HUES48 (cell line): Measurements from ENCODE around the gene TRABD.

Experiments used
- H3K27ac ChIP-seq: one replicate; pipeline ENCODE4 v1.7.0; 2013; ENCODE audit warnings: low read depth, low read length, inconsistent platforms
- H3K27me3 ChIP-seq: 2 replicates; pipeline ENCODE4 v1.6.1; 2013; ENCODE audit warnings: mild to moderate bottlenecking, low read length; ENCODE audit not compliant: control insufficient read depth, insufficient read depth
- H3K36me3 ChIP-seq: 2 replicates; pipeline ENCODE4 v1.6.1; 2013; ENCODE audit warnings: low read length; ENCODE audit not compliant: control insufficient read depth, insufficient read depth
- H3K4me1 ChIP-seq: 2 replicates; pipeline ENCODE4 v1.6.1; 2013; ENCODE audit warnings: mild to moderate bottlenecking, low read length; ENCODE audit not compliant: control insufficient read depth, insufficient read depth
- H3K4me3 ChIP-seq: 2 replicates; pipeline ENCODE4 v1.5.1; 2013; ENCODE audit warnings: mild to moderate bottlenecking, low read depth, low read length
- H3K9ac ChIP-seq: 2 replicates; pipeline ENCODE4 v1.6.1; 2013; ENCODE audit warnings: mild to moderate bottlenecking, low read depth, low read length, moderate library complexity
- H3K9me3 ChIP-seq: 2 replicates; pipeline ENCODE4 v1.6.1; 2013; ENCODE audit warnings: low read length; ENCODE audit not compliant: control insufficient read depth, insufficient read depth

The TRABD gene

DNA sequence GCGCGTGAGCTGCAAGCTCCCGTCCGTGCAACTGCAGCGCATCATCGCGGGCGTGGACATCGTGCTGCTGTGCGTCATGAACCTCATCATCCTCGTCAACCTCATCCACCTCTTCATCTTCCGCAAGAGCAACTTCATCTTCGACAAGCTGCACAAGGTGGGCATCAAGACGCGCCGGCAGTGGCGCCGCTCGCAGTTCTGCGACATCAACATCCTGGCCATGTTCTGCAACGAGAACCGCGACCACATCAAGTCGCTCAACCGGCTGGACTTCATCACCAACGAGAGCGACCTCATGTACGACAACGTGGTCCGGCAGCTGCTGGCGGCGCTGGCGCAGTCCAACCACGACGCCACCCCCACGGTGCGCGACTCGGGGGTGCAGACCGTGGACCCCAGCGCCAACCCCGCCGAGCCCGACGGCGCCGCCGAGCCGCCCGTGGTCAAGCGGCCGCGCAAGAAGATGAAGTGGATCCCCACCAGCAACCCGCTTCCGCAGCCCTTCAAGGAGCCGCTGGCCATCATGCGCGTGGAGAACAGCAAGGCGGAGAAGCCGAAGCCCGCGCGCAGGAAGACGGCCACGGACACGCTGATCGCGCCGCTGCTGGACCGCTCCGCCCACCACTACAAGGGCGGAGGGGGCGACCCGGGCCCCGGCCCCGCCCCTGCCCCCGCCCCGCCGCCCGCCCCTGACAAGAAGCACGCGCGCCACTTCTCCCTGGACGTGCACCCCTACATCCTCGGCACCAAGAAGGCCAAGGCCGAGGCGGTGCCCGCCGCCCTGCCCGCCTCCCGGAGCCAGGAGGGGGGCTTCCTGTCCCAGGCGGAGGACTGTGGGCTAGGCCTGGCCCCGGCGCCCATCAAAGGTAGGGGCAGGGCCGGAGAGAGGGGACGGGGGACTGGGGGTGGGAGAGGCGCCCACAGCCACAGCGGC lies 7.9 kb upstream of the TRABD start:
- Histone ChIP-seq H3K9me3 (no peaks in the 10 kb centered on the region), H3K27ac (no peak overlapping the region), H3K4me3 (no peak overlapping the region), H3K27me3 (no peaks in the 10 kb centered on the region), H3K4me1 (no peaks in the 10 kb centered on the region), H3K36me3 (0 out of 2 replicates have a peak, but pooled peaks cover 4% of the 10 kb centered on the region), H3K9ac (no peak overlapping the region)

DNA sequence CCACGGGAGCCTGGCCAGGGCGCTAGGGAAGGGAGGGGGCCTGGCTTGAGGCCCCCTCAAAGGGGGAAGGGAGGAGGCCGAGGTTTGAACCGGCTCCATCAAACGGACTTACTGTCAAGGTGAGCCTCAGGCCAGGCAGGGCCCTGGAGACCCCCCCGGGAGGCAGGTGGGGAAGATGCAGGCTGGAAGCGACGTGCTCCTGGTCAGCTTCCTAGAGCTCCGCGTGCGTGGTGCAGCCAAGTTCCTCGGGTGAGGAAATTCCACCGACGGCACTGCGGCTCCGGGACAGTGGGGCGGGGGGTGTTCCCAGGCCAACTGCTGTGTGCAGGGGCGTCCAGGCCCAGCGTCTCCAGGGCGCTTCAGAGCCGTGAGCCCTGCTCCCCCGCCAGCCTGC lies 7.2 kb upstream of the TRABD start:
- Histone ChIP-seq H3K9me3 (no peaks in the 10 kb centered on the region), H3K9ac (no peak overlapping the region), H3K27me3 (no peaks in the 10 kb centered on the region), H3K4me1 (no peaks in the 10 kb centered on the region), H3K4me3 (no peak overlapping the region), H3K27ac (no peak overlapping the region), H3K36me3 (0 out of 2 replicates have a peak, but pooled peaks cover 4% of the 10 kb centered on the region)

DNA sequence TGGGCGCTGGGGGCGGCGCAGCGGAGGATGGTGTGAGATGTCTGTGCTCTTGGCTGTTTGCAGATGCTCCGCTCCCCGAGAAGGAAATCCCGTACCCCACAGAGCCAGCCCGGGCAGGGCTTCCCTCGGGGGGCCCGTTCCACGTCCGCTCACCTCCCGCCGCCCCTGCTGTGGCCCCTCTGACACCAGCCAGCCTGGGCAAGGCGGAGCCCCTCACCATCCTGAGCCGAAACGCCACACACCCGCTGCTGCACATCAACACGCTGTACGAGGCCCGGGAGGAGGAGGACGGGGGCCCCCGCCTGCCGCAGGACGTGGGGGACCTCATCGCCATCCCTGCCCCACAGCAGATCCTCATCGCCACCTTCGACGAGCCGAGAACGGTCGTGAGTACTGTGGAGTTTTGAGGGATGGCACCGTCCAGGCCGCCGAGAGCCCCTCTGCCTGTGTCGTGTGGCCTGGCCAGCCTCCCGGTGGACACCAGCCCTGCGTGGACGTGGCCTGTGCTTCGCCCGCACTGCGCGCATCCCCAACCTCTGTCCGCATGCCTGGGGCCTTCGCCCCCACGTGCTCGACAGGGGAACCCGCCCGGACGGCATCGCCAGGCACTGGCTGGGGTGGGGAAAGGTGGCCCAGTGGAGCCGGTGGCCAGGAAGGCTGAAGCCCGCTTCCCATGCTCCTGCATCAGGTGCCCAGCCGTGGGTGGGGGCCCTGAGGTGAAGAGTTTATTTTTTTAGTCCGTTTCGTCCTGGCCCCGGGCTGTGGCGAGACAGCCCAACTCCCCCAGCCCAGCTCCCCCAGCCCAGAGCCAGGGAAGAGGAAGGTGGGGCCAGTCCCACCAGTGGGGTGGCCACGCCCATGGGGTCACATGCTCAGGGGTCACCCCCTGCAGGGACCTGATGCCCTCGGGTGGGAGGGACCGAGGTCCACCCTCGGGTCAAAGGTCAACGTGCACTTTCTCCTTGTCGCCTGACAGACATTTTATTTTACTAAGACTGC lies 6.5 kb upstream of the TRABD start:
- Histone ChIP-seq H3K4me3 (no peak overlapping the region), H3K9me3 (no peaks in the 10 kb centered on the region), H3K9ac (no peak overlapping the region), H3K36me3 (0 out of 2 replicates have a peak, but pooled peaks cover 4% of the 10 kb centered on the region), H3K27ac (no peak overlapping the region), H3K4me1 (peaks cover 4% of the 10 kb centered on the region; the same call in 1 of the 2 replicates), H3K27me3 (no peaks in the 10 kb centered on the region; the same call in 1 of the 2 replicates)

DNA sequence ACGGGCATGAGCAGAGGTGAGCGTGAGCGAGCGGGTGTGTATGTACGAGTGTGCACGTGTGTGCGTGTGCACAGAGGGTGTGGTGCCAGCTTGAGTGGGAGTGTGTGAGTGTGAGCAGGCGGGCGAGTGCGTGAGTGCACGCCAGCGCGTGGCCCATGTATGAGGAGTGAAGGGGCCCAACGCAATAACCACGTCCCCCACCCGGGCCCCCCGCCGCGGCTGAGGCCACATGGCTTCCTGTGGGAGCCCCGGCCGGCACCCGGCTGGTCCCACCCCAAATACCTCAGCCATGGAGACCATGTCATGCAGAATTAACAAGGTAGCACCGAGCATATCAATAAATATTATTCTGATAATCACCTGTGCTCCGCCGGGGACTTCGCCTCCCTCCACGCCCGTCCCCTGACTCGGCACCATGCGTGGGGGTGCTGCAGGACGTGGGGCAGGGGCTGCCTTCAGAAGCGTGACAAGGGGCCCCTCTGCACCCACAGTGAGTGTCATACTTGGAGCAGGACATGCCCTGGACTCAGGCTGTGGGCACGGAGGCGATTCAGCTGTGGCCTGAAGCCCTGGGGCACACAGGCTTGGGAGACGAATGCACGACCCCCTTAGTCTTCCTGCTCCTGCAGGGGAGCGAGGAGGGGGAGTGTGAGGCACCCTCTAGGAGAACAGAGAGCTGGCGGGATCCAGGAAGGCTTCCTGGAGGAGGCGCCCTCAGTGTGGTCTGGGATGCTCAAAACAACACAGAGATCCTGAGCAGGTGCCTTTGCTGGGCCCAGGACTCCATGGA lies 5.6 kb upstream of the TRABD start:
- Histone ChIP-seq H3K9ac (no peak overlapping the region), H3K27me3 (peaks cover 3% of the 10 kb centered on the region; the same call in 1 of the 2 replicates), H3K27ac (no peak overlapping the region), H3K9me3 (no peaks in the 10 kb centered on the region), H3K4me1 (peaks cover 9% of the 10 kb centered on the region; the same call in 1 of the 2 replicates), H3K36me3 (0 out of 2 replicates have a peak, but pooled peaks cover 4% of the 10 kb centered on the region), H3K4me3 (no peak overlapping the region)

DNA sequence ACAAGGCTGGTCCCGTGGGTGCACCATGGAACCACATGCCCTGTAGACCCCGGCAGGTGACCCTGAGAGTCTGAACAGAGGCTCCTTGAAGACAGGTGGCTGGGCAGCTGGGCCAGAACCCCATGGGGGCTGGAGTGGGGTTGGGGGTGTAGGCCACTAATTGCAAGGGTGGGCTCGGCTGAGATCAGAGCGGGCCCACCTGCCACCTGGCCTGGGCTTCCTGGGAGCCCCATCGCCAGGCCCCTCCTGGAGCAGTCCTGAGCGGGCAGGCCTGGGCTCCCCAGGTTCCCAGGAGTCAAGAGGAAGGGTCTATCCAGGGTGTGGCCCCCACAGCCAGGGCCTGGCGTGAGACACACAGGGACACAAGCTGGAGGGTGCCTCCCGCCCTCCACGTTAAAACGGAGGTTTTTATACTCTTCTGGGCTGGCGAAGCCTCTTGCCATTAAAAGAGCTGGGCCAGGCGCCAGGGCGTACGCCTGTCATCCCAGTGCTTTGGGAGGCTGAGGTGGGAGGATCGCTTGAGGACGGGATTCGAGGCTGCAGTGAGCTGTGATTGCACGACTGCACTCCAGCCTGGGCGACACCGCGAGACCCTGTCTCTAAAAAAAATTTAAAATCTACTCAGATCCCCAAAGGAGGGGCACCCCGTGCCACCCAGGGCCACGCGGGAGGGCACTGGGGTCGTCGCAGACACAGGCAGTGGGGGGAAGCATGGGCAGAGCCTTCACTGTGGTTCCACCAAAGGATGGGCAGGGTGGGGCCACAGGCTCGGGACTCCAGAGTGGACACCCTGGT lies 4.8 kb upstream of the TRABD start:
- H3K27ac ChIP-seq = no peak overlapping the region
- H3K4me3 ChIP-seq = no peak overlapping the region
- no peaks in the 10 kb centered on the region for H3K9me3 ChIP-seq
- no peak overlapping the region for H3K9ac ChIP-seq
- 0 out of 2 replicates have a peak, but pooled peaks cover 4% of the 10 kb centered on the region for H3K36me3 ChIP-seq
- peaks cover 9% of the 10 kb centered on the region; the same call in 1 of the 2 replicates for H3K4me1 ChIP-seq
- H3K27me3 ChIP-seq = peaks cover 6% of the 10 kb centered on the region; the same call in 1 of the 2 replicates

DNA sequence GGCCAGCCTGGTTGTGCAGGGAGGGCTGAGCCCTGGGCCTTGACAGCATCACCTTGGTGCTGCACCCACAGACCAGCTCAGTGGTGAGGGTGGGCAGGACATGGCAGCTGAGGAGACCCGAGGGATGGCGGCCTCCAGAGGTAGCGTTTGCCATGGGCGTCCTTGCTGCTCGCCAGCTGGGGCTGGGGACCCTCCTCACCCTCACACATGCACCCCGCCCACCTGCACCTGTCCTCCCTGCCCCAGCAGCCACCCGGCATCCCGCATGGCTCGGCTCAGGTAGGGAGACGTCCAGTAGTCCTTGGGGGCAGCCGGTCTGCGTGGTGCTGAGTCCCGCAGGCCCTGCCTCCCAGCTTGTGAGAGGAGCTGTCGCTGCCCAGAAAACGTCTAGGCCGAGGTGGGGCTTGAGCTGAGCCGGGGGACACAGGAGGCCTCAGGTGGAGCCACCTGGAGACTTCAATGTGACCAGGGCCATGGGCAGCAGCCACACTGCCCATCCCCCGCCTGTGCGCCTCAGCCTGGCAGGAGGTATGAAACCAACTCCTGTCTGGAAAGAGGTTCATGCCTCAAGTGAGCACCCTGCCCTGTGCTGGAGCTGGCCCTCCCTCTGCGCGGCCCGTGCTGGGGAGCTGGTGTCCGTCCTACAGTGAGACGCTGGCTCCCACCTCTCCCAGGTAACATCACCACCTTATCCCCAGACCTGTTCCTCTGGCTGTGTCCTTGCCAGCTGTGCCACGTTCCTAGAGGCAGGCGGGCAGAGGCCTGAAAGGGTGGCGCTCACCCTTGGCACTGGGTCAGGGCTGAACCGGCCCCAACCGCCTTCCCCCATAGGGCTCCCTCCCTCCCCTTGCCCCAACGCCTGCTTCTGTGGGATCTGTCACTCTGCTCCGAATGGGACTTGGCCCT lies 3.3 kb upstream of the TRABD start:
- H3K36me3 ChIP-seq = 0 out of 2 replicates have a peak, but pooled peaks cover 4% of the 10 kb centered on the region
- no peak overlapping the region for H3K4me3 ChIP-seq
- no peak overlapping the region for H3K27ac ChIP-seq
- H3K4me1 ChIP-seq = peaks cover 12% of the 10 kb centered on the region; the same call in 1 of the 2 replicates
- no peaks in the 10 kb centered on the region for H3K9me3 ChIP-seq
- no peak overlapping the region for H3K9ac ChIP-seq
- H3K27me3 ChIP-seq = peaks cover 6% of the 10 kb centered on the region; the same call in 1 of the 2 replicates

DNA sequence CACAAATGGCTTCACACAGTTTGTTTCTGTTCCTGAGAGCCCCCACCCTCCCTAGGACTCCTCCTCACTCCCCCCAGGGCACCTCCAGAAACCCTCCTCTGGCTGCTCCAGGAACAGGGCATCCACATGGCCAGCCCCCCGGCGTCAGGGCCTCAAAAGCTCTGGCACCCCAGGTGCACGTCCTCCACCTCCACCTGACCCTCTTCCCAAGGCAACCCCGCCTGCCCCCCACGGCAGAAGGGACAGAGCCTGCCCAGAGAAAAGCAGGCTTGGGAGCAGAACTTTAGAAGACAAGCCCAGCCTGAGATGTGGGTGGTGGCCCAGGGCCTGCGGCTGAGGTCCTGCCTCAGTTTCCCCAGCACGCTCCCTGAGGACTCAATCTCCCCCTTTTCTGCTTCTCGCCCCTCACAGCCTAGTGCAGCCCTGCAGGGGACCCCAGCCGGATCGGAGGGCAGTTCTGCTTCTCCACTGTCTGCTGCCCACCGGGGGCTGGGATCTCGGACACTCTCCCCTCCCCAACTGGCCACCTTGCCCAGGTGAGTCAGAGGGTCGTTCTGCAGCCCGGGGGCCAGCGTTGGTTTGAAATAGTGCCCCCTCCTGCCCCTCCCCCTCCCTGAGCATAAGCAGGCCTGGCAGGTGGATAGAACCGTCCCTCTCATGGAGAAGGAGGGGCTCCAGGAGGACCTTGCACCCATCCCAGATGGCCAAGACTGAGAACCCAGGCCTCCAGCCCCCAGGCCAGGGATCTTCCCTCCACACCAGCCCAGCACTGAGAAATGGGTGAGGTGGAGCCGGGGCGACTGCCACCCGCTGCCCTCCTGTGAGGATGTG lies 2.4 kb upstream of the TRABD start:
- Histone ChIP-seq H3K4me3 (no peak overlapping the region), H3K4me1 (peaks cover 12% of the 10 kb centered on the region; the same call in 1 of the 2 replicates), H3K27ac (no peak overlapping the region), H3K36me3 (0 out of 2 replicates have a peak, but pooled peaks cover 4% of the 10 kb centered on the region), H3K9me3 (no peaks in the 10 kb centered on the region), H3K27me3 (peaks cover 6% of the 10 kb centered on the region; the same call in 1 of the 2 replicates), H3K9ac (no peak overlapping the region)

DNA sequence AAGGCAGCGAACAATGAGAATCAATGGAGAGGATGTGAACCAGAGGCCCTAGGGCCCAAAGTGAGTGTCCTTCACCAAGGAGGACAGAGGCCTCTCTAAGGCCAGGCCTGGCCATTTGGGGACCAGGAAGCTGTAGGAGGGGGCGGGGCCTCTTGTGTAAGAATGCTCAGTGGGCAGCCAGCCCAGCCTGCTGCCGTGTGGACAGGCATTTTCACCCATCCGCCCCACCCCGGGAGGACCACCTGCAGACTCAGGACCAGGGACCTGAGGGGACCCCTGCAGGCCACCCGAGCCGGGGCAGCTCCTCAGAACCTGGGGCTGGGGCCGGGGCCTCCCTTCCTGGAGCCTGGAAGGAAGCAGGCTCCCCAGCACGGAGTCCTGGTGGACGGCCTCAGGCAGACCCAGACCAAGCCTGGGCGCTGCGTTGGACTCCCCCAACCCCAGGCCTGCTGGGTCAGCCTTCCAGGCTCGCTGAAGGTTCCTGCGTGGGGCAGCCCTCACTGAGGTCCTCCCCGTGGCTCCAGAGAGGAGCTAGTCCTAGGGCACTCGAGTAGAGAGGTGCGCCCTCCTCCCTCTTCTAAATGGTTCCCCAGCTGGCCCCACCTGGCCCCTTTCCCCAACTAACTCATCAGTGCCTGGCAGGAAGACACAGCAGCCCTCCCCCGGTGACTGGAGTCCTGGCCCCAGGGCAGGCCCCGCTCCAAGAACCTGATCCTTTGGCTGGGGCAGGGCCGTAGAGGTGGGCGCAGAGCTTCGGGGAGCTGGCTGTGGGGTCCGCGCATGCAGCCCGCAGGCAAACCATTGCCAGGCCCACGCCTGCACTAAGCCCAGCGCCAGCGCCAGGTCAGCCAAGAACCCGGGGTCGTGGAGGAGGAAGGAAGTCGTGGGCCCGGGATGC lies 1.5 kb upstream of the TRABD start:
- Histone ChIP-seq H3K4me1 (peaks cover 12% of the 10 kb centered on the region; the same call in 1 of the 2 replicates), H3K36me3 (0 out of 2 replicates have a peak, but pooled peaks cover 6% of the 10 kb centered on the region), H3K27ac (no peak overlapping the region), H3K9me3 (no peaks in the 10 kb centered on the region), H3K4me3 (peak overlapping the region; percentile 71; the same call in 1 of the 2 replicates), H3K9ac (no peak overlapping the region), H3K27me3 (peaks cover 6% of the 10 kb centered on the region; the same call in 1 of the 2 replicates)
